HCT116 (cell line): ENCODE data around the gene CBR4.

Experiments
- CTCF ChIP-seq, 3 experiments: fragments of 200-600 bp in 1 of 3; sonication (generic) in 1 of 3; IDR thresholded peaks in 2 of 3; conservative IDR thresholded peaks in 1 of 3; 2 replicates each; pipeline ENCODE4 v1.5.1; 2012 to 2017; ENCODE audit warnings: low read depth in 2 of 3, low read length in 2 of 3, antibody characterized with exemption in 1 of 3, borderline replicate concordance in 1 of 3, control low read depth in 1 of 3, mild to moderate bottlenecking in 1 of 3, mixed read lengths in 1 of 3, mixed run types in 1 of 3, moderate library complexity in 1 of 3; ENCODE audit not compliant: insufficient read depth in 1 of 3
- EZH2 ChIP-seq: fragments of 200-600 bp; sonication (generic); IDR thresholded peaks from 2 replicates; pipeline ENCODE4 v1.6.1; 2017; ENCODE audit warnings: antibody characterized with exemption, mixed run types
- POLR2A ChIP-seq: IDR thresholded peaks from 2 replicates; pipeline ENCODE4 v1.7.0; 2011; ENCODE audit warnings: borderline replicate concordance; ENCODE audit not compliant: insufficient read depth, insufficient read length; ENCODE audit errors: extremely low read depth

- TF ChIP-seq CTCF (IDR thresholded peaks at IDR 0.05 in 2 of 3, conservative IDR thresholded peaks at IDR 0.05 in 1 of 3; ENCODE audit: borderline replicate concordance in 1 of 3, insufficient read depth in 1 of 3, low read depth in 2 of 3, low read length in 2 of 3) (no peak), POLR2A (no peak), EZH2 (no peak)
Measured at GRCh38 chr4:168979338-168979737, 30.7 kb downstream of the CBR4 start.
